Liver (tissue), 9 donors: Measurements from ENCODE around the gene STPG4. TPM values are rescaled to one million over a fixed set of nuclear protein-coding genes. Genes with fewer than 3 reads are reported as not detected.
A peak's percentile ranks its signal among the peaks of the same experiment; 100 is the strongest.

Experiments
- DNase-seq: peaks from one replicate; pipeline ENCODE4 v3.0.0-alpha.2; 2017; ENCODE audit warnings: low spot score
- H3K27ac ChIP-seq, 2 donors: one replicate each; pipeline ENCODE4 v1.7.0; 2013; ENCODE audit warnings: inconsistent platforms in 2 of 2, low read length in 2 of 2, control low read depth in 1 of 2, low read depth in 1 of 2, mild to moderate bottlenecking in 1 of 2
- H3K27me3 ChIP-seq, 4 donors: one replicate each; pipeline versions ENCODE4 v1.6.1 to v1.7.0; 2013; ENCODE audit warnings: low read length in 3 of 4, inconsistent platforms in 1 of 4, mild to moderate bottlenecking in 1 of 4, moderate library complexity in 1 of 4; ENCODE audit not compliant: control insufficient read depth in 4 of 4, insufficient read depth in 4 of 4
- H3K36me3 ChIP-seq, 4 donors: one replicate each; pipeline versions ENCODE4 v1.6.1 to v1.7.0; 2013; ENCODE audit warnings: low read length in 3 of 4, mild to moderate bottlenecking in 3 of 4, low read depth in 1 of 4, moderate library complexity in 1 of 4; ENCODE audit not compliant: control insufficient read depth in 4 of 4, insufficient read depth in 3 of 4
- H3K4me1 ChIP-seq, 4 donors: one replicate each; pipeline versions ENCODE4 v1.6.1 to v1.7.0; 2013; ENCODE audit warnings: low read length in 3 of 4, mild to moderate bottlenecking in 3 of 4, moderate library complexity in 1 of 4; ENCODE audit not compliant: control insufficient read depth in 4 of 4, insufficient read depth in 4 of 4
- H3K4me3 ChIP-seq, 3 donors: one replicate each; pipeline versions ENCODE4 v1.6.1 to v1.7.0; 2013; ENCODE audit warnings: low read length in 3 of 3, control low read depth in 1 of 3, low read depth in 1 of 3, mild to moderate bottlenecking in 1 of 3
- H3K9ac ChIP-seq, 2 donors: one replicate each; pipeline ENCODE4 v1.7.0; 2013; ENCODE audit warnings: low read length in 2 of 2, mild to moderate bottlenecking in 2 of 2, moderate library complexity in 2 of 2, control low read depth in 1 of 2, low read depth in 1 of 2
- H3K9me3 ChIP-seq, 4 donors: one replicate each; pipeline versions ENCODE4 v1.6.1 to v1.7.0; 2013; ENCODE audit warnings: low read length in 3 of 4; ENCODE audit not compliant: control insufficient read depth in 4 of 4
- EGR1 ChIP-seq, 2 donors: IDR thresholded peaks; 2 replicates each; pipeline ENCODE4 v1.6.1; 2016 to 2018; ENCODE audit warnings: antibody characterized with exemption in 2 of 2, low read depth in 2 of 2
- FOXA1 ChIP-seq: IDR thresholded peaks from 2 replicates; pipeline ENCODE4 v1.6.1; 2016; ENCODE audit warnings: antibody characterized with exemption
- FOXA2 ChIP-seq: IDR thresholded peaks from 2 replicates; pipeline ENCODE4 v1.6.1; 2016; ENCODE audit warnings: antibody characterized with exemption
- GABPA ChIP-seq, 2 donors: IDR thresholded peaks in 1 of 2; conservative IDR thresholded peaks in 1 of 2; 2 replicates each; pipeline ENCODE4 v1.6.1; 2016; ENCODE audit warnings: antibody characterized with exemption in 2 of 2, mild to moderate bottlenecking in 1 of 2, moderate library complexity in 1 of 2
- HNF4A ChIP-seq, 2 donors: conservative IDR thresholded peaks; 2 replicates each; pipeline ENCODE4 v1.6.1; 2016; ENCODE audit warnings: antibody characterized with exemption in 2 of 2, mild to moderate bottlenecking in 2 of 2
- HNF4G ChIP-seq: IDR thresholded peaks from 2 replicates; pipeline ENCODE4 v1.6.1; 2016; ENCODE audit warnings: antibody characterized with exemption
- JUND ChIP-seq, 2 donors: IDR thresholded peaks; 2 replicates each; pipeline ENCODE4 v1.6.1; 2016; ENCODE audit warnings: antibody characterized with exemption in 2 of 2
- NR2F2 ChIP-seq: IDR thresholded peaks from 2 replicates; pipeline ENCODE4 v1.6.1; 2016; ENCODE audit warnings: antibody characterized with exemption
- RAD21 ChIP-seq, 2 donors: IDR thresholded peaks; 2 replicates each; pipeline ENCODE4 v1.6.1; 2016; ENCODE audit warnings: antibody characterized with exemption in 2 of 2, mild to moderate bottlenecking in 2 of 2
- RXRA ChIP-seq, 2 donors: IDR thresholded peaks; 2 replicates each; pipeline ENCODE4 v1.6.1; 2017 to 2018; ENCODE audit warnings: antibody characterized with exemption in 2 of 2, mild to moderate bottlenecking in 1 of 2
- SP1 ChIP-seq: IDR thresholded peaks from 2 replicates; pipeline ENCODE4 v1.6.1; 2018; ENCODE audit warnings: antibody characterized with exemption, mild to moderate bottlenecking
- TAF1 ChIP-seq: conservative IDR thresholded peaks from 2 replicates; pipeline ENCODE4 v1.6.1; 2016; ENCODE audit warnings: antibody characterized with exemption, mild to moderate bottlenecking
- YY1 ChIP-seq: IDR thresholded peaks from 2 replicates; pipeline ENCODE4 v1.6.1; 2016; ENCODE audit warnings: antibody characterized with exemption, mild to moderate bottlenecking
- WGBS: extraction: QIAGEN DNeasy Blood & Tissue Kit; methylation state at CpG from one replicate; pipeline ENCODE4 v1.1.7; 2013; 5-methylcytosine and 5-hydroxymethylcytosine counted together
- polyA plus RNA-seq, 2 donors: library from polyadenylated mRNA; stranded (reverse) in 1 of 2; unstranded in 1 of 2; fragments of 200-250 nt in 1 of 2; fragments of >200 nt in 1 of 2; fragmentation: Nextera tagmentation in 1 of 2; extraction: Ambion mirVana in 1 of 2; gene quantifications; one replicate each; pipeline versions ENCODE4 v1.2.1 to v1.2.3, GENCODE V29; 2013 to 2015
- total RNA-seq, 2 donors: library from RNA; depleted of rRNA; stranded (reverse); fragments of >200 nt; gene quantifications; one replicate each; pipeline ENCODE4 v1.2.3, GENCODE V29; 2014
- TF ChIP-seq, protein P1 (sequence below): IDR thresholded peaks from 2 replicates; pipeline ENCODE4 v1.6.1; 2016; ENCODE audit warnings: antibody characterized with exemption, mild to moderate bottlenecking
- TF ChIP-seq, protein P2 (sequence below): fragments of 150-350 bp; IDR thresholded peaks from 2 replicates; pipeline ENCODE4 v1.5.1; 2017; ENCODE audit warnings: improper control_type of control experiment, low read depth, low read length; ENCODE audit not compliant: missing input control
- TF ChIP-seq, protein P3 (sequence below): IDR thresholded peaks from 2 replicates; pipeline ENCODE4 v1.6.1; 2016; ENCODE audit warnings: antibody characterized with exemption
- TF ChIP-seq, protein P4 (sequence below): IDR thresholded peaks from 2 replicates; pipeline ENCODE4 v1.6.1; 2016; ENCODE audit warnings: antibody characterized with exemption
- TF ChIP-seq, protein P5 (sequence below): IDR thresholded peaks from 2 replicates; pipeline ENCODE4 v1.6.1; 2016; ENCODE audit warnings: antibody characterized with exemption
- donor health status: healthy.
- donor health status: healthy.
- donor health status: healthy.
- donor health status: healthy.
- donor health status: healthy.

Gene STPG4
- total and polyA plus RNA-seq, 4 donors = 0.25 TPM; not detected in 3

DNA sequence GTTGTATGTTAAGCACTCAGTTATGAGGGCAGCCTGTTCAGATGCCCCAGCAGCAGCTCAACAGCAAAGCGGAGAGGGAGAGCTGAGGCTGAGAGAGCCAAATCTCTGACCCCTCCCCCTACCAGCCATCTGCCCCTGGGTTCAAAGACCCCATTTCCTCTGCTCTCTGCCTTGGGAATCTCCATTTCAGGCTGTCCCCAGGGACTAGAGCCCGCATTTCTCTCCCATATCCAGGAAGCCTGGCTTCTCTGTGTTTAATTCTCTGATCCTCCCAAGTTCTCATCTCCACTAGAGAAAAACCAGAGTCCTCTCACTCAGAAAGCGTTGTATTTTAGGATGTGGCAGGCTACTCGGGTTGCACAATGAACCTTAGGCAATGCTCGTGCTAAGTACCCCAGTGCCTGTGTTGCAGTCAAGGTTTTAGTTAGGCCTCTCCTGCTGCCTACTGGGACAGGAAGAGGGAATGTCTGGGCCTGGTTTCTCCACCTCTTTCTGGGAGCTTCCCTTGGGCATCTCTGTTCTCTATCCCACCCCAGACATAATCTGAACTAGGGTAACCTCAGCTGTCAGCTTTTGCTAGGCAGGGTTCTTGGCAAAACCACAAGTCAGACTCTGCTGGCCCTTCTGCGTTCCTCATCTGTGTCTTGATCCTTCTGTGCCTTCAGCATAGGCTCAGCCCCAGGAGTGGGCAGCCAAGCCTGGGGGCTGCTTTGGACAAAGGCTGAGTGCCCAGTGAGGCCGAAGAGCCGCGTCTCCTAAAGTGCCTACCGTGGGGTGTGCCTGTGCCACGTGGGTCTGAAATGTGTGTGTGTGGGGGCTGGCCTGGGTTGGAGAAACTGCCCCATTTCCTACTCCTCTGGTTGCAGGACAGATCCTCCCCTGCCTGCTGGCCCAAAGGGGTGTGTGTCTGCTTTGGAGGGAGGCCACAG, 96.8 kb downstream of the STPG4 start:
- Histone ChIP-seq H3K4me3 (no peak overlapping the region), H3K27ac (peak overlapping the region; percentile 38 to 70), H3K27me3 (no peaks in the 10 kb centered on the region), H3K9ac (no peak overlapping the region), H3K9me3 (no peaks in the 10 kb centered on the region), H3K4me1 (peaks cover 0 to 10% (median 2%) of the 10 kb centered on the region in 4 donors), H3K36me3 (peaks cover 0 to 7% (median 1%) of the 10 kb centered on the region in 4 donors)
- 72% methylated on average over 11 of the region's 11 CpGs for WGBS
- no peak for DNase-seq
- TF ChIP-seq FOXA1 (no peak), TAF1 (no peak), RXRA (IDR thresholded peaks at IDR 0.05) (peak; percentile 74 to 81), NR2F2 (peak; percentile 89), HNF4G (no peak), HNF4A (conservative IDR thresholded peaks at IDR 0.05) (peak in 1 of 2 donors; percentile 18), SP1 (peak; percentile 47), GABPA (IDR thresholded peaks at IDR 0.05 in 1 of 2, conservative IDR thresholded peaks at IDR 0.05 in 1 of 2) (no peak), RAD21 (IDR thresholded peaks at IDR 0.05) (peak in 1 of 2 donors; percentile 53)
- TF ChIP-seq, protein P1, sequence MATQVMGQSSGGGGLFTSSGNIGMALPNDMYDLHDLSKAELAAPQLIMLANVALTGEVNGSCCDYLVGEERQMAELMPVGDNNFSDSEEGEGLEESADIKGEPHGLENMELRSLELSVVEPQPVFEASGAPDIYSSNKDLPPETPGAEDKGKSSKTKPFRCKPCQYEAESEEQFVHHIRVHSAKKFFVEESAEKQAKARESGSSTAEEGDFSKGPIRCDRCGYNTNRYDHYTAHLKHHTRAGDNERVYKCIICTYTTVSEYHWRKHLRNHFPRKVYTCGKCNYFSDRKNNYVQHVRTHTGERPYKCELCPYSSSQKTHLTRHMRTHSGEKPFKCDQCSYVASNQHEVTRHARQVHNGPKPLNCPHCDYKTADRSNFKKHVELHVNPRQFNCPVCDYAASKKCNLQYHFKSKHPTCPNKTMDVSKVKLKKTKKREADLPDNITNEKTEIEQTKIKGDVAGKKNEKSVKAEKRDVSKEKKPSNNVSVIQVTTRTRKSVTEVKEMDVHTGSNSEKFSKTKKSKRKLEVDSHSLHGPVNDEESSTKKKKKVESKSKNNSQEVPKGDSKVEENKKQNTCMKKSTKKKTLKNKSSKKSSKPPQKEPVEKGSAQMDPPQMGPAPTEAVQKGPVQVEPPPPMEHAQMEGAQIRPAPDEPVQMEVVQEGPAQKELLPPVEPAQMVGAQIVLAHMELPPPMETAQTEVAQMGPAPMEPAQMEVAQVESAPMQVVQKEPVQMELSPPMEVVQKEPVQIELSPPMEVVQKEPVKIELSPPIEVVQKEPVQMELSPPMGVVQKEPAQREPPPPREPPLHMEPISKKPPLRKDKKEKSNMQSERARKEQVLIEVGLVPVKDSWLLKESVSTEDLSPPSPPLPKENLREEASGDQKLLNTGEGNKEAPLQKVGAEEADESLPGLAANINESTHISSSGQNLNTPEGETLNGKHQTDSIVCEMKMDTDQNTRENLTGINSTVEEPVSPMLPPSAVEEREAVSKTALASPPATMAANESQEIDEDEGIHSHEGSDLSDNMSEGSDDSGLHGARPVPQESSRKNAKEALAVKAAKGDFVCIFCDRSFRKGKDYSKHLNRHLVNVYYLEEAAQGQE = peak; percentile 69
- TF ChIP-seq, protein P2, sequence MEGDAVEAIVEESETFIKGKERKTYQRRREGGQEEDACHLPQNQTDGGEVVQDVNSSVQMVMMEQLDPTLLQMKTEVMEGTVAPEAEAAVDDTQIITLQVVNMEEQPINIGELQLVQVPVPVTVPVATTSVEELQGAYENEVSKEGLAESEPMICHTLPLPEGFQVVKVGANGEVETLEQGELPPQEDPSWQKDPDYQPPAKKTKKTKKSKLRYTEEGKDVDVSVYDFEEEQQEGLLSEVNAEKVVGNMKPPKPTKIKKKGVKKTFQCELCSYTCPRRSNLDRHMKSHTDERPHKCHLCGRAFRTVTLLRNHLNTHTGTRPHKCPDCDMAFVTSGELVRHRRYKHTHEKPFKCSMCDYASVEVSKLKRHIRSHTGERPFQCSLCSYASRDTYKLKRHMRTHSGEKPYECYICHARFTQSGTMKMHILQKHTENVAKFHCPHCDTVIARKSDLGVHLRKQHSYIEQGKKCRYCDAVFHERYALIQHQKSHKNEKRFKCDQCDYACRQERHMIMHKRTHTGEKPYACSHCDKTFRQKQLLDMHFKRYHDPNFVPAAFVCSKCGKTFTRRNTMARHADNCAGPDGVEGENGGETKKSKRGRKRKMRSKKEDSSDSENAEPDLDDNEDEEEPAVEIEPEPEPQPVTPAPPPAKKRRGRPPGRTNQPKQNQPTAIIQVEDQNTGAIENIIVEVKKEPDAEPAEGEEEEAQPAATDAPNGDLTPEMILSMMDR = no peak
- TF ChIP-seq, protein P3, sequence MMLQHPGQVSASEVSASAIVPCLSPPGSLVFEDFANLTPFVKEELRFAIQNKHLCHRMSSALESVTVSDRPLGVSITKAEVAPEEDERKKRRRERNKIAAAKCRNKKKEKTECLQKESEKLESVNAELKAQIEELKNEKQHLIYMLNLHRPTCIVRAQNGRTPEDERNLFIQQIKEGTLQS = no peak

DNA sequence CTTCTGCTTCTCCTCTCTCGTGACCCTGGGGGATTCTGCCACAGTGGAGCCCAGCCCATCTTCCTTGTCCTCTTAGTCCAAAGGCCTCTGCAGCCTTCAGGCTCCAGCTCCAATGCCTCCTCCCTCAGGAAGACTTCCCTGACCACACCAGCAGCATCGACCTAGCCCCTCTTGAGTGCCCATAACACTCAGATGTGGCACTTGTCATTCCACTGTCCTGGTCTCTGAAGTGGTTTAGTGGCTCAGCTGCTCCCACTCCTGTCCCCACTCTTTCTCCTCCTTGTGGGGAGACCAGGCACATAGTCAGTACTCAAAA, 97.5 kb downstream of the STPG4 start:
- peaks cover 0 to 10% (median 2%) of the 10 kb centered on the region in 4 donors for H3K4me1 ChIP-seq
- H3K27me3 ChIP-seq = no peaks in the 10 kb centered on the region
- no peak overlapping the region for H3K4me3 ChIP-seq
- no peak for DNase-seq
- H3K27ac ChIP-seq = peak overlapping the region; percentile 38 to 70
- no peaks in the 10 kb centered on the region for H3K9me3 ChIP-seq
- 71% methylated on average over 2 of the region's 2 CpGs for WGBS
- H3K9ac ChIP-seq = no peak overlapping the region
- H3K36me3 ChIP-seq = peaks cover 0 to 7% (median 1%) of the 10 kb centered on the region in 4 donors
- no peak for TF ChIP-seq HNF4A (conservative IDR thresholded peaks at IDR 0.05)
- TF ChIP-seq, protein P1 = no peak
- TF ChIP-seq, protein P4, sequence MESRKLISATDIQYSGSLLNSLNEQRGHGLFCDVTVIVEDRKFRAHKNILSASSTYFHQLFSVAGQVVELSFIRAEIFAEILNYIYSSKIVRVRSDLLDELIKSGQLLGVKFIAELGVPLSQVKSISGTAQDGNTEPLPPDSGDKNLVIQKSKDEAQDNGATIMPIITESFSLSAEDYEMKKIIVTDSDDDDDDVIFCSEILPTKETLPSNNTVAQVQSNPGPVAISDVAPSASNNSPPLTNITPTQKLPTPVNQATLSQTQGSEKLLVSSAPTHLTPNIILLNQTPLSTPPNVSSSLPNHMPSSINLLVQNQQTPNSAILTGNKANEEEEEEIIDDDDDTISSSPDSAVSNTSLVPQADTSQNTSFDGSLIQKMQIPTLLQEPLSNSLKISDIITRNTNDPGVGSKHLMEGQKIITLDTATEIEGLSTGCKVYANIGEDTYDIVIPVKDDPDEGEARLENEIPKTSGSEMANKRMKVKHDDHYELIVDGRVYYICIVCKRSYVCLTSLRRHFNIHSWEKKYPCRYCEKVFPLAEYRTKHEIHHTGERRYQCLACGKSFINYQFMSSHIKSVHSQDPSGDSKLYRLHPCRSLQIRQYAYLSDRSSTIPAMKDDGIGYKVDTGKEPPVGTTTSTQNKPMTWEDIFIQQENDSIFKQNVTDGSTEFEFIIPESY = no peak
- TF ChIP-seq YY1 = no peak
- TF ChIP-seq NR2F2 = no peak
- TF ChIP-seq JUND (IDR thresholded peaks at IDR 0.05) = no peak
- no peak for TF ChIP-seq SP1
- TF ChIP-seq, protein P5, sequence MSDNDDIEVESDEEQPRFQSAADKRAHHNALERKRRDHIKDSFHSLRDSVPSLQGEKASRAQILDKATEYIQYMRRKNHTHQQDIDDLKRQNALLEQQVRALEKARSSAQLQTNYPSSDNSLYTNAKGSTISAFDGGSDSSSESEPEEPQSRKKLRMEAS = no peak
- no peak for TF ChIP-seq EGR1 (IDR thresholded peaks at IDR 0.05; ENCODE audit: low read depth in 2 of 2)
- TF ChIP-seq HNF4G = no peak
- TF ChIP-seq FOXA1 = no peak
- no peak for TF ChIP-seq RXRA (IDR thresholded peaks at IDR 0.05)
- TF ChIP-seq TAF1 = no peak
- no peak for TF ChIP-seq RAD21 (IDR thresholded peaks at IDR 0.05)
- TF ChIP-seq, protein P3 = no peak
- no peak for TF ChIP-seq GABPA (IDR thresholded peaks at IDR 0.05 in 1 of 2, conservative IDR thresholded peaks at IDR 0.05 in 1 of 2)
- no peak for TF ChIP-seq FOXA2
